ENCODE results near the gene SLC35G1.

SLC35G1 gene

DNA sequence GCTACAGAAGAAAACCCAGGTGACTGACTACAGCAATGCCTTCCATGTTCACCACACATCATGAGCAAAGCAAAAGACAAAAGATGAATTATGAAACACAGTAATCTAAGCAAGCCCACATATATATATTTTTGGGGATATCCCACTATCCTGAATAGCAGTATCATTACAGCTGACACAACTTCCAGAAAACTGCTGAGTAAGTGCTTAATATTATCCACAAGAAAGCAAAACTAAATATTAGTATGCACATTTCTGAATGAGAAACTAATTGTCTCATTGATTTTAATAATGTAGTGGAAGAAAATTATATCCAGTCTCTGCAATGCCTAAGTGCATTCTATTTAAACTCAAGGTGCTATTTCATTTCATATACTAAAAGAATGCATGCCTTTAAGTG lies 14.5 kb upstream of the SLC35G1 start:
- no peak for DNase-seq

DNA sequence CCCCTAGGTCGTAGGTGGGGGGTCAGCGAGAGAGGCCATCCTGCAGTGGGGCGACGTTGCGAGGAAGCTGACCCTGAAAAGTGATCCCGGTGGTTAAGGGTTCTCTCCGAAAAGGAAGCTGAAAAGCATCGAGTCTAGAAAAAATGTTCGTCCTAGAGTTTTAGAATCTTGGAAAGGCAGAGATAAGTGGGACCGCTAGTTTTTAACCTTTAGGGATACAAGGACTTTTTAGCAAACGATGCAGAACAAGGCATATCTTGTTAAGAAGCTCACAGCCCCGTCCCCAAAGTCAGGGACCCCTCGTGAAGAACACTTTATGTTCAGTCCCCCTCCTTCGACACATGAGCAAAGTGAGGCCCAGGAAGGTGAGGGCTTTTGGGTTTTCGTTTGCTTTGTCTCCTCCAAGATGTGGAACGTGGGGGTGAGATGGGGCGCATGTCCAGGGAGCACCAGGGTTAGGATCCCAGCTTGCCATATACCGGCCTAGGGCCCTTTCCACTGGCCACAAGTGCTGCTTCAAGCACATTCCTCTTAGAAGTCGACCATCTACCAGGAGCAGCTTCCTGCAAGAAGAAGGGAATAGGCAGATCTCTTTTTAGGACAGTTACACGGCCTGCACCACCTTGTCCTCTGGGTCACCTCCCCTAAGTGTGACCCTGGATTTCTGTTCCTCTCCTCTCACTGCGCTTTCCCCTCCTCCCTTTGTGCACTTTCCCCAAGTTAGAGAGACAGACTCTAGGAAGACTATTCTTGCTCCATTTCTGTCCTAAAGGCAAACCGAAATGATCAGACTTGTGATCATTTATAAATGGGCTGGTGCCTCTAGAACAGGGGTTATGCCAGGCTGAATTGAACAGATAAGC lies 969 bp downstream of the SLC35G1 start:
- DNase-seq: no peak

DNA sequence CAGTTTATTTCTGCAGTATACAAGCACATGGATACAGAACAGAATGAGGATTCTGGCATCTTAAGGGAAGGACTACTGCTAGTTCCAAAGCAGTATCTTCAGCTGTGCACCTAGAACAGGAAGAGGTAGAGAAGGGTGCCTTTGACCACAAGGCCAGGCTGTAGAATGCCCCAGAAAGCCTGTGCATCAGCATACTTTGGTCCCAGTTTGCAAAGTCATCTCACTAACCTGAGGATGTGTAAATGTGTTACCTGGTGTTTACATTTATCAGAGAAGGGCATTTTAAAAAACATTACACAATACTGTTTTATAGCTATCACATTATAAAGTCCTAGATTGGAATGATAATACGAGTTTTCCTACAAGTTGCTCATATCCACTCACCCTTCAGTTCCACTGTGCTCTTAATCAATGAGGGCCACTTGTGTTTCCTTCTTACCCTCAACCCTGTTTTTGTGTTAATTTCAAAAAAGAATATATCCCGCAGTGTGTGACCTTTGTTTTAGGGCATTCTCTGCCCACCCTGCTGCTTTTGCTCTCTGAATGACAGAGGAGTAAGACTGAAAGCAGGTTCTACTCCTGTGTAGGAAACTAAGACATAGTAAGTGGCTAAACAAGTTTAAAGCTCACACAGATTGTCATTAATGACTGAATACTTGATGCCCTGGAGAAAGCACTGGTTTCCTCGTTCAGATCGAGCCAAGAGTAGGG lies 3.4 kb downstream of the SLC35G1 start:
- DNase-seq: no peak

DNA sequence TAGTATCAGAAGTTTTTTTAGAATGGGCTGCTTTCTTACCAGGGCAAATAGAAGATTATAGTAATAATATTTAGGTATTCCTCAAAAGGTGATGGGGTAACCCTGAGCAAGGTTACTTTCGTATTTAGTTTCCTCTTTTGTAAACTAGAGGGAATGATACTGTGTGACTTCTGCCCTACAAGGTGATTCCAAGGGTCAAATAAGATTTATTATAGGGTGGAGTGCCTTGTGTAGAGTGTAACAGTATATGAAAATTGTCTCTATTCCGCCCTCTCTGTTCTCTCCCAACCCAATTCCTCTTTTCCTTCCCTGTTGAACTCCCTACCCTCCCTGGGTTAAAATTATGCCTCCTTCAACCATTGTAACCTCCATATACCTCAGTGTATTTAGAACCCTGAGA lies 5.3 kb downstream of the SLC35G1 start:
- DNase-seq: no peak

DNA sequence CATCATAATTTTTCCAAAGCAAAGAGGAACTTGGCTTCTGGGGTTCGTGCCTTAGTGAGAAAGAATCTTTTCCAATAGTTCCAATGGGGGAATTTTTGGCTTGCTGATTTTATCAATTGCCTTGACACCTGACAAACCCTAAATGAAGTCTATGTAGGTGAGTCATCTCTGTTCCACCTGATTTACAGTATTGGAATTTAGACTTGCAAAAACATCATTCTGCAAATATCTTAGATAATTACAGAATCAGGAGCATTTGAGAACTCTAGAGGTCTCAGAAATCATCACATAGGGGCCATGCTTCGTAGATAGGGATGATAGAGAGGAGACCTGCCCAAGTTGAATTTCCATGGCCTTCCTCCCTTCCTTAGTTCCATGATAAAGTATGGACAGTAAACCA lies 9.3 kb downstream of the SLC35G1 start:
- DNase-seq: no peak

DNA sequence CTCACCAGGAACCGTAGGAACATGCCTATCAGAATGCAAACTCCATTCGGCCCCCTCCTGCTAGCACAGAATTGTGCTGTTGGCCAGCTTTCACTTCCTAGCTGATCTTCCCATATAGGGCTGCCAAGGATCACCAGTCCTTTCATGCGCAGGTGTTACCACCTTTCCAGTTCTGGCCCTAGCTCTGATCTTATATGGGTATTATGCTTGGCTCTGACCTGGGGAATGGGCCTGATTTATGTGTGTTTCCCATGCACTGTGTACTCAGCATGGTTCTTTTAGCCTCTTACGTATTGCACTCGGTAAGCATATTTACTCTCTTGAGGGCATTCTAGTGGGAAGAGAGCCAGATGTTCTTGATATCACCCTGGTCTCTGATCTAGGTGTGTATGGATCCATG lies 11.1 kb downstream of the SLC35G1 start:
- DNase-seq: no peak

DNA sequence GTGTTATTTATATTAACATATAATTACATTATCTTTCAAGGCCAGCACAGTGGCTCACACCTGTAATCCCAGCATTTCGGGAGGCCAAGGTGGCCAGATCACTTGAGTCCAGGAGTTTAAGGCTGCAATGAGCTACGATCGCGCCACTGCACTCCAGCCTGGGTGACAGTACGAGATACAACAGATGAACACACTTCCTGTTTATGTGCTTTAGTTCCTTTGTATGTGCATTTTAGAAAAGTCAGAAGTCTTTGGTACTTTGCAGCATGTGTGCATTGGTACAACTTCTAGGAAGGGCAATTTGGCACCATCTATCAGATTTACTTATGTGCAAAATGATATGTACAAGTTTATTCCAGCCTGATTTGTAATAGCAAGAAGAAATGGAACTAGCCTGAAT lies 13.3 kb downstream of the SLC35G1 start:
- no peak for DNase-seq

DNA sequence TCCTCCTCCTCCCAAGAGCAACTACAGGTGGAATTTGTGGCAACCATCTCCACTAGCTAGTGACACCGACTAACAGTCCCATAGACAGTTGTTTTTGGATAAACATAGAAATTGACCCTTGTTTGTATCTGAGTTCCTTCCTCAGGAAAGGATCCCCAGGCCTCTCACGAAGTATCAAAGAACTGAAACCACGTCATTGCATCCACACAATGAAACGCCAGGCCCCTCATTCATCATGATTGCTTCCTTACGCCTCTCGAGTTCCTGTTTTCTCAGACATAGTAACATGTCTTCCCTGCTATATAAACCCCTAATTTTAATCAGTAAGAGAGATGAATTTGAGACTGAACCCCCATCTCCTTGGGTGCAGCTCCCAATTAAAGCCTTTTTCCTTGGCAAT lies 18.1 kb downstream of the SLC35G1 start:
- DNase-seq: no peak

DNA sequence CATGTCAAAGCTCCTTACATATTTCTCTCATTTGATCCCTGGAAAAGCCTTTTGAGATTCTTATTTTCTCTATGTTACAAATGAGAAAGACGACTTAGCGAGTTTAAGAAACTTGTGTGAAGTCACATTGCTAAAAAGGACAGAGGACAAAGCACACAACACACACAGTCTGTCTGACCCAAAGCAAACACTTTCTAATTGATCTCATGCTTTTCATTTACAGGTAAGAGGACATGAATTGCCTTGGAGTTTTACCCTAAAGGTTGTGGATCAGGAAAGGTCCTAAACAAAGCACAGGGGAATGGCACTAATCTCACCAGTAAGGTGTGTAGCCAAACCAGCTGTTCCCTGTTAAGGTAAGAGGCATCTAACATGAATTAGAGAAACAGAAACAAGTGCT lies 18.7 kb downstream of the SLC35G1 start:
- DNase-seq: no peak

DNA sequence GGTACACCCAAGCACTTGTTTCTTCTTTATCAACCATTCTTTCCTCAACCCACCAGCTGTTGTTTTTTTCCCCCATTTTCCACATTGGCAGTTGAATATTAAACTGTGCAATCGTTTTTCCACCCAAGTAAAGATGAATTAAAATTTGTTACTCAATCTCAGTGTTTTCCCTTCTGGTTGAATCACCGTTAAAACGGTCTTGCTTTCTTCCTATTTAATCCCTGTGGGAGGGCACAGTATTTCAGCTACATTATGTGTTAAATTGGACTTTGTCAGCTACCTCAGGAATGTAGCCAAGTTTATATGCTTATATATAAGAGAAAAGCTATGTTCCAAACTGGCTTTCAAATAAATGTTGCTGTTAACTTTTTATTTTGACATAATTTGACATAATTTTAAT lies 19.9 kb downstream of the SLC35G1 start:
- no peak for DNase-seq

DNA sequence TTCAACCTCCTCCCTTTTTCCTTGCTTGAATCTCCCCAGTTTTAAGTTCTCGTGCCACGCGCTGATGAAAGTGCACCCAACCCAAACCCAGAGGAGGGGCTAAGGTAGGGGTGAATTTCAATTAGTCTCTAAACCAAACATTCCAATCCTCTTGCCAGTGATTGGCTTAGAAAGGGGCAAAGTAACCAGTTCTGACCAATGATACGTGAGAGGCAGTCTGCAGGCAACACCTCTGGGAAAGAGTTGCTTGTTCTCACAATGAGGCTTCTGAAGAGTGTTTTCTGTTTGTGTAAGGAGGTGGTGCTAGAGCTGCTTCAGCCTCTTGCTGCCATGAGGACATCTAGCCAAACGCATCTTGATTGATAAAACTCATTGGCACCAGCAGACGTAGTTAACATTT lies 21.8 kb downstream of the SLC35G1 start:
- DNase-seq: no peak

DNA sequence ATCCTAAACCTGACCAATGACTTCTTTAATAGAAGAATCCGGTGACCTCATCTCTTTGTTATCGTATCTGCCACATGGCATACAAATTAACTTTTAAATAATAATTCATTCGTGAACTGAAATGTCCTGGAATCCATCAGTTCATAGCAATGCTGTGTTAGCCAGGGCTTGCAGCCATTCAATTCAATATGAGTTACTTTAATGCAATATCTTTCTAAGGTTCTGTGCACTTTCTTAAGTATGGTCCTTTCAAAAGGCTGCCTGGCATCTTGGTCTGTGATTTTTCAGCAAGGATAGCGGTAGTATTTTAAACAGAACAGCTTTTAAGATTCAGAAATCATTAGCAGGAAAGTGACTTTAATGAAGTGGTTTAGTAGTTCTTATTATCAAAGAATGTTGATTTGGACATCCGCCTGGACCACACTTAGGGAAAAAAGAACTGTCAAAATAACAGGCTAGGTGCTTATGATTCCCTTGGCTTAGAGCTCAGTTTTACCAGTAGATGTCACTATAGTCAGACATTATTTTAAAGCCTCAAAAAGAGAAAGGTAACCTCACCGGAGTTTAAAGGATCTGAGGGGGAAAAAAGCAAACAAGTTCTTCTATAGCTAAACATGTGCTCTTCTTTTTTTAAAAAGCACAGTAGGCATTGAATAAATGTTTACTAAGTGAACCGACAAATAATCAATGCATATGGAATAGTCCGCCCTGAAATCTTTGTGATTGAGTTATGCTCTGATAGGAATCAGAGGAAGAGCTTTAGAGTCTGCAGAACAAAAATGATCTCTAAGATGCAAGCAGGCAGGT lies 22.7 kb downstream of the SLC35G1 start:
- no peak for DNase-seq

DNA sequence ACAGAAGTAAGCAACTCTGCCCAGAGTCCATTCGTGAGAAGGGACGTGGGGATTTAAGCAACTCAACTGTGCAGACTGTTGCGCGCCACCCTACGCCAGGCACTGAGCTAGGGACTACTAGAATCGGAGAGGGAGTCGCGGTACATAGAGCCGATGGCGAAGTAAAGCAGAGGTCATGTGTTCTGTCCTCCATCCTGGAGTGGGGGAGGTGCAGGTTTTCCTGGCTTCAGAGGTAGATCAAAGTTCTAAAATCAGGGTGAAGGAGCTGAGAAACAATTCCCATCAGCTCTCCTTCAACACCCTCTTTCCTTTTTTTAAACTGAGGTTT lies 23.2 kb downstream of the SLC35G1 start:
- DNase-seq: no peak

DNA sequence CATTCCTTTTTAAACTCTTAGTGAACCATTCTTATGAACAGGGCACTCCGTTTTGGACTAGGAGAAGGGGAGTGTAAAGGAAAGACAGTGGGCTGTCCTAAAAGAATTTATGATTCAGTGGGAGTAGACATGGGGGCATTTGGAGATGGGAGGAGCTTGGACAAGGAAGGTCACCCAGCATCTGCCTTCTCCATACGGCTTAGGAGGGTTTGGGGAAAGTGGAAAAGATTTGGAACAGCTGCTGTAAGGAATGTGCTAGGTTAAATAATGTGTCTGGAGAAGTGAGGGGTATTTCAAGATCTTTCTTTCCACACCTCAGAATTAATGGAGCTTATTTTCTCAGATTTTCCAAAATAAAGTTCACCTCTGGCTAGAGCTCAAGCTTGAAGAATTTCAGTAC lies 24.0 kb downstream of the SLC35G1 start:
- DNase-seq: no peak

DNA sequence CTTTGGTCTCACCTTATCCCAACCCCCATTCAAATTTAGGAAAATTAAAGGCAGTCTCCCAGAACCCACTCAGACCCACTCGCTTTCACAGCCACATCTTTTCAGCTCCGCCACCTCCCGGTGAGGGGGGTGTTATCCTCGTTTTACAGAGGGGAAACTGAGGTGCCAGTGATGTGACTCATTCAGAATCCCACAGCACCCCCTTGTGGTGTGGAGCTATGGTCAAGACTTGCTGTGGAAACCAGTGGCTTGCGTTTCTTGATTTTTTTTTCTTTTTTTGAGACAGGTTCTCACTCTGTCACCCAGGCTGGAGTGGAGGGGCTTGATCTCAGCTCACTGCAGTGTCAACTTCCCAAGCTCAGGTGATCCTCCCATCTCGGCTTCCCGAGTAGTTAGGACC lies 27.6 kb downstream of the SLC35G1 start:
- DNase-seq: peak in 1 of 2 experiments; percentile 9

DNA sequence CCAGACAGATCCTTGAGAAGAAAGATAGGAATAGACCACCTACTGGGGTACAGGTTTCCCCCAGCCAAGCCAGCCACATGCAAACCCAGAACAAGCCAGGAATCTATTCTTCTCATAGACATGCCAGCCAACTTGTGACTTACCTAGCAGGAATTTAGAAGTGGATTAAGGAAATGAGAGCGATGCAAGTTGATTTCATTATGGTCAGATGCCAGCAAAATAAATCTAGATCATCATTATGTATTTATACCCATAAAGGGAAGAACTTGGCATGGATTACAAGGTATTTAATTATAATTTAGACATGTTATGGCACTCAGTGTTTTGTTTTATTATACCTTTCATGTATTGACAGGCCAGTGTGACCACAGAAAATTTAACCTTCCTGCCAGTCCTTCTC lies 32.8 kb downstream of the SLC35G1 start:
- DNase-seq: no peak

DNA sequence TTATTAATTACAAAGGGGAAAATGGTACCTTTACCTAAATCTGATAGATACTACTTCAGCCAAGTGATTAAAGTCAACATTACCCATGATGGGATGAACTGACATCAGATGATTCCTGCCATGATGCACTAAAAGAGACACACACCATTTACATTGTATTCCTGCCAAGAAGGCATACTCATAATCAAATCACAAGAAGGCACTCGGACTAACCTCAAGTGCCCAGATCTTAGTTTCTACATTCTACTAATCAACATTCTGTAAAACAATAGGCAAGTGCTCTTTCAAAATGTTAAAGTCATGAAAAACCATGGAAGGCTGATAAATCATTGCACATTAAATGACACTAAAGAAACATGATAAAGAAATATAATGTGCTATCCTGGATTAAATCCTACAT lies 44.4 kb downstream of the SLC35G1 start:
- no peak for DNase-seq

DNA sequence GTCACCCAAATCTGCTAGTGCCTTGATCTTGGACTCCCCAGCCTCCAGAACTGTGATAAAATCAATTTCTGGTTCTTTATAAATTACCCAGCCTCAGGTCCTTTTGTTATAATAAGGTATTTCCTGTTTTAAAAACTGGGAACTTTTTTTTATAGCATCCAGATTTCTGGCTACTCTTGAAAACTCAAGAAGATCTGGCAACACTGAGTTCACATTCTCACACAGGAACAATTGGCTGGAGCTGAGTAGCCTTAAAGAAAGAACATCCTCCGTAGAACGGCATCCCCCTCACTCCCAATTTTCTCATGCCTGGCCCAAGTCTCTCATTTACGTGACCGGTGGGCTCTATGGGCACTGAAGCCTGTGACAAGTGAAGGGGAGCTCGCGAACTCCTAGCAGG lies 47.1 kb downstream of the SLC35G1 start:
- DNase-seq: no peak

DNA sequence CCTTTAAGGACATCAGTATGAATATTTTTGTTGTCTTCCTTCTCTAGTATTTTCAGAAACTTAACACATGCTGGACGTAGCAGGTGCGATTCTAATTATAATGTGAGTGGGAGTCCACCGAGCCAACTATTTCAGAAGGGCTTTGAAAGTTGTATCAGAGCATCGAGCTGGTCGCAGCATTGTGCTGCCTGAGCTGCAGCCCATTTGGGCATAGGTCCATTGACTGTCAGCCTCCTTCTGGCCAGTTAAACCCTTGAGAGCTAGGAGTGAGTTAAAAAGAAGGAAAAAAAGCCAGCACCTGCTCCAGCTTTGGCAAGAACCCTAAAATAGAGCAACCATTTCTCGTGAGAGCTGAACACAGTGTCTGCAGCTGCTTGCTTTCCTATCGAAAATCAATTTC lies 47.8 kb downstream of the SLC35G1 start:
- DNase-seq: no peak

DNA sequence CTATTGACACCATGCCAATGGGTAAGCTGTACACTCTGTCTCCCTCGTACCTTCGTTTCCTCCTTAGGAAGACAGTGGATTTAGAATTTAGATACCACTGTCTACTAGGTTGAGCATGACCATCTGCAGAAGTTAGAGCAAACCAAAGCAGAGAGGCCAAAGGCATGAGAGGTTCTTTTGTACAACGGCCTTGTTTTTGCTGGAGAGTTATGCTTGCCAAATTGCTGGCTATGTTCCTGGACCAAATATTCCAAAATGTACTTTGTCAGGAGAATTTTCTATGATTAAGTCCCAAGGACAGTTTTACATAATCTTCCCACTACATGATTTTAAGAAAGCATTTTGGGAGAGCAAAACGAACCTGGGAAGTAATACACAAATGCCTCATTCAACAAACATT lies 52.0 kb downstream of the SLC35G1 start:
- DNase-seq: no peak

DNA sequence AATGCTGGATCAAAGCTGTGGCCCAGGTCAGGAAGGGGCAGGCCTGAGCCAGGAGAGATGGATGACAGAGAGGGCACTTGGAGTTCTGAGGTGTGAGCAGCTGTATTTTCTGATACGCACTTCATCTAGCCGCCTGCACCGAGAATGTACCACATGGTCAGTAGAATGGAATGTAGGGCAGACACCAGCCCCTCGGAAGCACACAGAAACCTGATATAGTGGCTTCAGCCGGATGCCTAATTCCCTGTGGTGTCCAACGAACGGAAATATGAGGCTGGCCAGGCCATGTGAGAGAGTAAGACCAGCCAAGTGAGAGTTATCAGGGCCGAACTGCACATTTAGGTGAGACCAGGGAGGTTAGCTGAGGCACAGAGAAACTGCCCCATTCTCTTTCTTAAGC lies 53.3 kb downstream of the SLC35G1 start:
- no peak for DNase-seq

DNA sequence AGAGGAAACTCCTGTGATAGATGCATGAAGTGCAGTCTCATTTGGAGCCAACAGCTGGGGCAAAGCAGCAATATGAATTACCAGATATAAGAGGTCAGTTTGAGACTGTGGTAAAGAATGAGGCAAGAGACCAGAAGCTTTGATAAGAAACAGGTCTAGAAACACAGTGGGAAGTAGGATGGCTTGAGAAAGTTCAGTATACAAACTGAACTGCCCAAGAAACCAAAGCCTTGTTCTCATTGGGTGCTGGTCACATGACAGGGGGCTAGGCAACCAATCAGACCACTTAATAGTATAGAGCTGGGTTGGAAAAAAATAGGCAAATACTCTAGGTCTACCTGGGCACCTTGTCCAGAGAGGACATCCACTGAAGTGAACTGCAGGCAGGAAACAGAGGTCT lies 53.7 kb downstream of the SLC35G1 start:
- no peak for DNase-seq

DNA sequence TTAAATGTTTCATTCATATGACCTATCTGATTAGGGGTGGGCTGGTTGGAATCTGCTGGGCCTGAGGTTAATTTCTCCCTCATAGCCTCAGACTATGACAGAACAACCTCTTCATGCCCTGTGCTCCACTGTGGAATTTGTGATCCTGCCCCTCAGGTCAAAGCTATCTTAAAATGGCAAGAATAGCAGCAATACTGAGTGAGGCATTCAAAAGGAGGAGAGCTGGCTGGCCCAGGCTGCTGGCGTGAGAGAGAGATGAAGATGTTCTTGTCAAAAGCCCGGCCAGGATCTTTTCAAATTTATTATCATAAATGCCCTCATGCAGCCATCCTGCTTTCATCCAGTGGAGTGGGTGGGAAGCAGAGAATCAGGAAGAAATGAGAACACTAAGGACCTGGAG lies 58.1 kb downstream of the SLC35G1 start:
- DNase-seq: no peak
